Mesothelial cell of epicardium (in vitro differentiated cells): ENCODE data around the gene CAPN14. TPM values are rescaled to one million over a fixed set of nuclear protein-coding genes. Genes with fewer than 3 reads are reported as not detected.
A peak's percentile ranks its signal among the peaks of the same experiment; 100 is the strongest.

Experiments
- DNase-seq, 2 experiments: peaks; one replicate each; pipeline ENCODE4 v3.0.0; 2021; ENCODE audit warnings: low spot score in 2 of 2; ENCODE audit not compliant: unreplicated experiment in 2 of 2
- H3K27ac Mint-ChIP-seq: 2 replicates; pipeline ENCODE4 v1.8.0; 2021; ENCODE audit warnings: mixed read lengths
- H3K27me3 Mint-ChIP-seq: 2 replicates; pipeline ENCODE4 v1.8.0; 2021; ENCODE audit warnings: low read depth, mixed read lengths
- H3K36me3 Mint-ChIP-seq: 2 replicates; pipeline ENCODE4 v1.8.0; 2021; ENCODE audit warnings: mixed read lengths
- H3K4me1 Mint-ChIP-seq: 2 replicates; pipeline ENCODE4 v1.8.0; 2021; ENCODE audit warnings: mixed read lengths
- H3K4me3 Mint-ChIP-seq: 2 replicates; pipeline ENCODE4 v1.8.0; 2021; ENCODE audit warnings: mild to moderate bottlenecking, moderate library complexity, mixed read lengths
- H3K9me3 Mint-ChIP-seq: 2 replicates; pipeline ENCODE4 v1.8.0; 2021; ENCODE audit warnings: mixed read lengths
- total RNA-seq: library from RNA; stranded (reverse); gene quantifications from 3 replicates; pipeline ENCODE4 v1.2.1, GENCODE V29; 2021
- TF ChIP-seq, protein P1 (sequence below): fragments of 200-600 bp; sonication (generic); IDR thresholded peaks from one replicate; pipeline ENCODE4 v1.5.0; 2021; ENCODE audit warnings: antibody characterized with exemption; ENCODE audit not compliant: unreplicated experiment

Gene CAPN14
- total RNA-seq, 1 donor from 2014 or later = 0.54 TPM

DNA sequence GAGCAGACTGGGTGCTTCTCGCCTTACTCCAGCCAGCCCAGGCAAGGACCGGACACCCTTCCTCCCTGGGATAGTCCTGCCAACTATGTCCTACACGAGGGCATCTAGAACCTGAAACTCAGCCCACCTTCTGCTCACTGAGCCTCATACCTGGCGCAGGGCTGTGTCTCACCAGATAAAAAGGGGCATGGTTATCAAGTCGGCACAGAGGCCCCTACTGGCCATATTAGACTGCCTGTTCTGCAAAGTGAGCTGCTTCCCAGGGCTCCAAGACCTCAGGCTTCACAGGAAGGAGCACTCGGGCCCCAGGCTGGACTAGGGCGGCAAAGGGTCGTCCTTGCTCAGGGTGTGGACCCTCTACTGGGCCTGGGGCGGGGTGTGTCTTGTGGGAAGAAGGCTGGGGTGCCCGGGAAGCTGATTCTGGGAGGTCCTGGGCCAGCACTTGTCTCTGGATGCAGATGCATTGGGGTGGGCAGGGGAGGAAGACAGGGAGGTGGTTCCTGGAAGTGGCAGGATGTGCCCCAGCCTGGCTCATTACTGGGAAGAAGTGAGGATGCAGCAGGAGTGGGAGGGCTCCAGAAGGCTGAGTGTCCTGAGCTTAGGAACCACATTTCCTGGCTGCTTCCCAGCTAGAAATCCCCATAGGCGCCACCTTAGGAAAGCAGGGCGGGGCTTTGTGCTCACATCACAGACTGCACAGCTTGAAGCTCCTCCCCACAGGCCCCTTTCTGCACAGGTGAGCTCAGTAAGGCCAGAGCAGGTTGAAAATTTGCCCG, 36.2 kb upstream of the CAPN14 start:
- peak overlapping the region; percentile 28 for H3K27ac Mint-ChIP-seq

GRCh38 chr2:31251851-31252250, 34.5 kb upstream of the CAPN14 start:
- DNase-seq = no peak
- TF ChIP-seq, protein P1, sequence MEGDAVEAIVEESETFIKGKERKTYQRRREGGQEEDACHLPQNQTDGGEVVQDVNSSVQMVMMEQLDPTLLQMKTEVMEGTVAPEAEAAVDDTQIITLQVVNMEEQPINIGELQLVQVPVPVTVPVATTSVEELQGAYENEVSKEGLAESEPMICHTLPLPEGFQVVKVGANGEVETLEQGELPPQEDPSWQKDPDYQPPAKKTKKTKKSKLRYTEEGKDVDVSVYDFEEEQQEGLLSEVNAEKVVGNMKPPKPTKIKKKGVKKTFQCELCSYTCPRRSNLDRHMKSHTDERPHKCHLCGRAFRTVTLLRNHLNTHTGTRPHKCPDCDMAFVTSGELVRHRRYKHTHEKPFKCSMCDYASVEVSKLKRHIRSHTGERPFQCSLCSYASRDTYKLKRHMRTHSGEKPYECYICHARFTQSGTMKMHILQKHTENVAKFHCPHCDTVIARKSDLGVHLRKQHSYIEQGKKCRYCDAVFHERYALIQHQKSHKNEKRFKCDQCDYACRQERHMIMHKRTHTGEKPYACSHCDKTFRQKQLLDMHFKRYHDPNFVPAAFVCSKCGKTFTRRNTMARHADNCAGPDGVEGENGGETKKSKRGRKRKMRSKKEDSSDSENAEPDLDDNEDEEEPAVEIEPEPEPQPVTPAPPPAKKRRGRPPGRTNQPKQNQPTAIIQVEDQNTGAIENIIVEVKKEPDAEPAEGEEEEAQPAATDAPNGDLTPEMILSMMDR = no peak
- Mint-ChIP-seq H3K4me1 (peaks cover 17% of the 10 kb centered on the region), H3K27me3 (no peaks in the 10 kb centered on the region), H3K36me3 (peaks cover 9% of the 10 kb centered on the region), H3K4me3 (no peak overlapping the region), H3K9me3 (no peaks in the 10 kb centered on the region), H3K27ac (no peak overlapping the region)

More for the DNA sequence above, 36.2 kb upstream of the CAPN14 start:
- no peak for DNase-seq
- Mint-ChIP-seq H3K4me3 (no peak overlapping the region), H3K36me3 (peaks cover 11% of the 10 kb centered on the region), H3K9me3 (no peaks in the 10 kb centered on the region), H3K4me1 (peaks cover 12% of the 10 kb centered on the region), H3K27me3 (no peaks in the 10 kb centered on the region)
- TF ChIP-seq, protein P1 = no peak

DNA sequence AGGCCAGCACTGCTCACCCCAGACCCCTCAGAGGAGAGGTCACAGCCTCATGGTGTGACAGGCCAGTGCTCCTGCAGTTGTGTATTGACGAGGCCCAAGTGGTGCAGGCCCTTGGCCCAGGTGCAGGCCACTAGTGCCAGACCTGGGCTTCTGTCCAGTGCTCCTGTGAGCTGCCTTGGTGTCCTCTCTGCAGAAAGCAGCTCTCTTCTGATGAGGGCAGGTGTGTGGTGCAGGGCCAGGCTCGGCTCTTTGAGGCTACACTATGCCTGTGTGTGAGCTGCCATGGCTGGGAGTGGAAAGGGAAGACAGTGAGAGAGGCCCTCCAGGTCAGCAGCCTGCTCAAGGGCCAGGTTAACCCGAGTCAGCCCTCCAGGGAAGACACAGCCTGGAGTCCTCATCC, 33.7 kb upstream of the CAPN14 start:
- no peak for DNase-seq
- TF ChIP-seq, protein P1 = no peak
- Mint-ChIP-seq H3K4me3 (no peak overlapping the region), H3K9me3 (no peaks in the 10 kb centered on the region), H3K27me3 (no peaks in the 10 kb centered on the region), H3K36me3 (peaks cover 9% of the 10 kb centered on the region), H3K27ac (no peak overlapping the region), H3K4me1 (peaks cover 22% of the 10 kb centered on the region)

DNA sequence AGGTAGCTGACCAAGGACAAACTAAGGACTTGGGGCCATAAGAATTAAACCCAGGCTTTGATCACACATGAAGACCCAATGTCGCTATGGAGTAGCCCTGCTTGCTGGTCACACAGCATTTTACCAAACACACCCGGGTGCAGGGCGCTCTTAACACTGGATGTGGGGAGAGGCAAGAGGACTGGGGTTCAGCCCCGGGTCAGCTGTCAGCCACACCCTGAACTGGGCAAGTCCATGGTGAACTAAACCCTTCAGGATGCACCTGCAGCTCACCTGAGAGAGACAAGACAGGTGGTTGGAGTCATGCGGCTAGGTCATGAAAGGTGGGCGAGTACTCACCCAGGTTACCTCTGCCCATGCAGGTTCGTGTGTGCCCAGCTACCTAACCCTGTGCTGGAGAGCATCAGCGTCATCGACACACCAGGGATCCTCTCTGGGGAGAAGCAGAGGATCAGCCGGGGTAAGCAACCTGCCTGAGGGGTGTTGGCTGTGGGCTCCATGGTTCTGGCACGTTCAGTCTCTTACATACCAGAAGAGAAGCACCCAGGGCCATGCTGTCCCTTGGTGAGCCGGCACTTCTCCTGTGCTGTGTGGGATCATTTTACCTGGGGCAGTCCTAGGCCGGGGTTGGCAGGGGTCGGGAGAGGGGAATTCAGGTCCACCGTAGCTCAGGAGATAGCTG, 31.8 kb upstream of the CAPN14 start:
- TF ChIP-seq, protein P1 = no peak
- Mint-ChIP-seq H3K27ac (no peak overlapping the region), H3K27me3 (no peaks in the 10 kb centered on the region), H3K4me3 (no peak overlapping the region), H3K36me3 (peaks cover 15% of the 10 kb centered on the region), H3K4me1 (peaks cover 25% of the 10 kb centered on the region), H3K9me3 (no peaks in the 10 kb centered on the region)
- no peak for DNase-seq

DNA sequence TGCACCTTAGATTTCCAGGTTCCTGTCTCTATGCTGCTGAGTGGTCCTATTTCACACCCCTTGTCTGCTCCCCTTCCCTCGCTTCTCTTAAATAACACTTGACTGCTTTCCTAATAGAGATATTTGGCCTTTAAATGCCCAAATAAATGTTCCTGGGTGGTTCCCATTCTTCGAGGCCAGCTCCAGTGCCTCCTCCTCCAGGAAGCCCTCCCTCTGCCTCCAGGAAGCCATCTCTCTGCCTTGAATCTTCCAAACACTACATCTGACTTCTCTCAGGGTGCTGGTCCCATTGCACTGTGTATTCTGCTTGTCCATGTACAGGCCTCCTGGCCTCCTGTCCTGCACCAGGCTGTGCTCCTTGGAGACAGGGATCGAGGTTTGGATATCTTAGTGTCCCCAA, 30.8 kb upstream of the CAPN14 start:
- H3K27ac Mint-ChIP-seq = peak overlapping the region; percentile 2
- TF ChIP-seq, protein P1 = no peak
- no peak overlapping the region for H3K4me3 Mint-ChIP-seq
- peaks cover 20% of the 10 kb centered on the region for H3K4me1 Mint-ChIP-seq
- no peaks in the 10 kb centered on the region for H3K27me3 Mint-ChIP-seq
- no peak for DNase-seq
- H3K9me3 Mint-ChIP-seq = no peaks in the 10 kb centered on the region
- peaks cover 19% of the 10 kb centered on the region for H3K36me3 Mint-ChIP-seq
